Transverse colon (tissue), 4 donors: ENCODE results near the gene GLYR1. TPM values are rescaled to one million over a fixed set of nuclear protein-coding genes. Genes with fewer than 3 reads are reported as not detected.

Source experiments
- DNase-seq: peaks from one replicate; pipeline ENCODE4 v3.0.0-alpha.2; 2019
- H3K27ac ChIP-seq, 4 donors: fragments of 200-600 bp; sonication (generic); 2 replicates each; pipeline ENCODE4 v1.5.1; 2016 to 2018; ENCODE audit warnings: inconsistent platforms in 4 of 4
- H3K27me3 ChIP-seq: fragments of 200-600 bp; sonication (generic); 2 replicates; pipeline ENCODE4 v1.5.1; 2017; ENCODE audit warnings: inconsistent platforms
- H3K36me3 ChIP-seq, 4 donors: fragments of 200-600 bp; sonication (generic); 2 replicates each; pipeline ENCODE4 v1.5.1; 2017 to 2019; ENCODE audit warnings: inconsistent platforms in 4 of 4
- H3K4me1 ChIP-seq, 4 donors: fragments of 200-600 bp; sonication (generic); 2 replicates each; pipeline ENCODE4 v1.5.1; 2017 to 2020; ENCODE audit warnings: inconsistent platforms in 4 of 4
- H3K4me3 ChIP-seq, 4 donors: fragments of 200-600 bp; sonication (generic); 1 replicate in 1 of 4; 2 replicates in 3 of 4; pipeline versions ENCODE4 v1.5.1 to v1.6.1; 2017 to 2019; ENCODE audit warnings: inconsistent platforms in 4 of 4
- H3K9me3 ChIP-seq, 2 donors: fragments of 200-600 bp; sonication (generic); 2 replicates each; pipeline ENCODE4 v1.5.1; 2017 to 2019; ENCODE audit warnings: inconsistent platforms in 2 of 2
- CTCF ChIP-seq, 5 experiments: fragments of 200-600 bp in 3 of 5; fragments of 450-650 bp in 2 of 5; sonication (generic) in 3 of 5; IDR thresholded peaks; 1 replicate in 2 of 5; 2 replicates in 3 of 5; pipeline ENCODE4 v1.5.1; 2016 to 2017; ENCODE audit warnings: antibody characterized with exemption in 5 of 5, inconsistent platforms in 3 of 5, mild to moderate bottlenecking in 2 of 5, moderate library complexity in 1 of 5
- EP300 ChIP-seq: sonication (generic); formaldehyde crosslinking; IDR thresholded peaks from one replicate; pipeline ENCODE4 v1.6.1; 2017; ENCODE audit warnings: antibody characterized with exemption, low read depth
- POLR2A ChIP-seq: fragments of 450-650 bp; IDR thresholded peaks from one replicate; pipeline ENCODE4 v1.6.1; 2016; ENCODE audit warnings: antibody characterized with exemption, mild to moderate bottlenecking, moderate library complexity
- POLR2AphosphoS5 ChIP-seq, 3 donors: sonication (generic); formaldehyde crosslinking; IDR thresholded peaks; one replicate each; pipeline ENCODE4 v1.6.1; 2016; ENCODE audit warnings: antibody characterized with exemption in 3 of 3
- WGBS, 2 donors: methylation state at CpG; one replicate each; pipeline ENCODE4 v1.1.5; 2018; ENCODE audit warnings: low coverage in 1 of 2; 5-methylcytosine and 5-hydroxymethylcytosine counted together
- in situ Hi-C, 4 donors: fragments of 200-750 bp; cut with MboI; loops; one replicate each; pipeline versions ENCODE4 v1.15.0 to v1.15.1; 2017; ENCODE audit warnings: low sequenced_read_pairs in 3 of 4, low pct_ligation_motif_present in 1 of 4, low pct_unique_long_range_greater_than_20kb in 1 of 4
- intact Hi-C: fragments of 100-400 bp; cut with DNase I; formaldehyde crosslinking; loops from one replicate; pipeline ENCODE4 v1.15.1; 2023; ENCODE audit warnings: low total_unique reads
- total RNA-seq, 4 donors: library from RNA; depleted of rRNA; stranded (reverse); fragments of >200 nt; gene quantifications; one replicate each; pipeline ENCODE4 v1.1.0, GENCODE V29; 2016

GLYR1 gene
- total RNA-seq, 4 donors from 2014 or later, result 50.2 to 88.4 (median 74.0) TPM

GRCh38 chr16:4813251-4814003 is 33.7 kb downstream of the GLYR1 start:
- intact Hi-C loops (no loop called here), in situ Hi-C loops (no loop called here)
- Histone ChIP-seq H3K4me1 (peaks cover 0 to 15% (median 0%) of the 10 kb centered on the region in 4 donors), H3K9me3 (no peaks in the 10 kb centered on the region), H3K36me3 (peaks cover 0 to 59% (median 26%) of the 10 kb centered on the region in 4 donors), H3K4me3 (no peak overlapping the region), H3K27me3 (no peaks in the 10 kb centered on the region), H3K27ac (peak overlapping the region; percentile 48 to 64 (median 54))
- TF ChIP-seq POLR2AphosphoS5 (IDR thresholded peaks at IDR 0.05) (no peak), CTCF (IDR thresholded peaks at IDR 0.05) (no peak), POLR2A (no peak), EP300 (no peak)
- no peak for DNase-seq
- 93 to 100% methylated on average over 1 to 16 of the region's 16 CpGs for WGBS, 2 donors

GRCh38 chr16:4811773-4812172 is 35.3 kb downstream of the GLYR1 start:
- no peak for TF ChIP-seq POLR2AphosphoS5 (IDR thresholded peaks at IDR 0.05)
- TF ChIP-seq POLR2A, result no peak
- TF ChIP-seq EP300, result no peak
- no peak for TF ChIP-seq CTCF (IDR thresholded peaks at IDR 0.05)
- in situ Hi-C loops (no loop called here), intact Hi-C loops (no loop called here)
- Histone ChIP-seq H3K4me1 (peaks cover 0 to 15% (median 0%) of the 10 kb centered on the region in 4 donors), H3K4me3 (no peak overlapping the region), H3K27ac (no peak overlapping the region), H3K9me3 (no peaks in the 10 kb centered on the region), H3K27me3 (no peaks in the 10 kb centered on the region), H3K36me3 (peaks cover 0 to 59% (median 27%) of the 10 kb centered on the region in 4 donors)
- WGBS, 2 donors, result 91% methylated on average over 9 of the region's 9 CpGs; no CpG with 5 or more reads in 1 of the 2 donors
- no peak for DNase-seq

GRCh38 chr16:4811242-4811641 is 35.8 kb downstream of the GLYR1 start:
- intact Hi-C loops, result no loop called here
- Histone ChIP-seq H3K9me3 (no peaks in the 10 kb centered on the region), H3K4me3 (no peak overlapping the region), H3K27me3 (no peaks in the 10 kb centered on the region), H3K36me3 (peaks cover 0 to 56% (median 25%) of the 10 kb centered on the region in 4 donors), H3K27ac (no peak overlapping the region), H3K4me1 (peaks cover 0 to 15% (median 0%) of the 10 kb centered on the region in 4 donors)
- in situ Hi-C loops, result no loop called here
- 96% methylated on average over 3 of the region's 3 CpGs; no CpG with 5 or more reads in 1 of the 2 donors for WGBS, 2 donors
- DNase-seq, result no peak
- TF ChIP-seq POLR2A (no peak), CTCF (IDR thresholded peaks at IDR 0.05) (no peak)

- Histone ChIP-seq H3K4me1 (peaks cover 4 to 20% (median 16%) of the 10 kb centered on the region in 4 donors), H3K36me3 (peaks cover 0 to 48% (median 16%) of the 10 kb centered on the region in 4 donors), H3K9me3 (no peaks in the 10 kb centered on the region), H3K27ac (no peak overlapping the region), H3K27me3 (no peaks in the 10 kb centered on the region), H3K4me3 (no peak overlapping the region)
- intact Hi-C loops (no loop called here), in situ Hi-C loops (no loop called here)
- 89 to 100% methylated on average over 3 to 6 of the region's 6 CpGs for WGBS, 2 donors
- TF ChIP-seq EP300, result no peak
- no peak for TF ChIP-seq POLR2AphosphoS5 (IDR thresholded peaks at IDR 0.05)
- no peak for TF ChIP-seq POLR2A
- no peak for TF ChIP-seq CTCF (IDR thresholded peaks at IDR 0.05)
- no peak for DNase-seq
These were observed 40.8 kb downstream of the GLYR1 start for GRCh38 chr16:4806280-4806679.
